Measurements from ENCODE around the gene WSCD2. TPM values are rescaled to one million over a fixed set of nuclear protein-coding genes. Genes with fewer than 3 reads are reported as not detected.

The WSCD2 gene
- total and polyA plus RNA-seq, 9 donors, result under 0.01 to 2.6 (median 0.53) TPM; not detected in 1

- no peak for DNase-seq
- Histone ChIP-seq H3K36me3 (no peaks in the 10 kb centered on the region), H3K27me3 (no peaks in the 10 kb centered on the region), H3K27ac (no peak overlapping the region), H3K4me3 (no peak overlapping the region), H3K4me1 (ENCODE audit: insufficient read depth) (no peaks in the 10 kb centered on the region), H3K9me3 (no peaks in the 10 kb centered on the region)
- WGBS, 3 donors, result 69 to 80% (median 77%) methylated on average over 2 of the region's 2 CpGs
- TF ChIP-seq POLR2A (IDR thresholded peaks at IDR 0.05) (no peak), EP300 (IDR thresholded peaks at IDR 0.05) (no peak)
- intact Hi-C loops (cut with DNase I), result no loop called here
These were observed 42.9 kb downstream of the WSCD2 start for GRCh38 chr12:108172033-108172432.

GRCh38 chr12:108173160-108173559 lies 44.1 kb downstream of the WSCD2 start:
- intact Hi-C loops (cut with DNase I), result no loop called here
- no peaks in the 10 kb centered on the region for H3K9me3 ChIP-seq
- TF ChIP-seq EP300 (IDR thresholded peaks at IDR 0.05) (no peak), POLR2A (IDR thresholded peaks at IDR 0.05) (no peak), CTCF (IDR thresholded peaks at IDR 0.05) (no peak)
- no peak for DNase-seq
- H3K36me3 ChIP-seq, result no peaks in the 10 kb centered on the region
- no peaks in the 10 kb centered on the region for H3K27me3 ChIP-seq
- H3K27ac ChIP-seq, result no peak overlapping the region
- H3K4me3 ChIP-seq, result no peak overlapping the region
- WGBS, 3 donors, result 40 to 47% (median 44%) methylated on average over 4 of the region's 4 CpGs
- H3K4me1 ChIP-seq (ENCODE audit: insufficient read depth), result no peaks in the 10 kb centered on the region

- Histone ChIP-seq H3K27ac (no peak overlapping the region), H3K36me3 (no peaks in the 10 kb centered on the region), H3K4me1 (ENCODE audit: insufficient read depth) (no peaks in the 10 kb centered on the region), H3K9me3 (no peaks in the 10 kb centered on the region), H3K4me3 (no peak overlapping the region), H3K27me3 (no peaks in the 10 kb centered on the region)
- intact Hi-C loops (cut with DNase I), result no loop called here
- no peak for DNase-seq
- WGBS, 3 donors, result 56 to 69% (median 60%) methylated on average over 6 of the region's 6 CpGs
- TF ChIP-seq CTCF (IDR thresholded peaks at IDR 0.05), result no peak
- TF ChIP-seq POLR2A (IDR thresholded peaks at IDR 0.05), result no peak
- TF ChIP-seq EP300 (IDR thresholded peaks at IDR 0.05), result no peak
These were observed 44.8 kb downstream of the WSCD2 start for GRCh38 chr12:108173892-108174291.

GRCh38 chr12:108174641-108175040 lies 45.6 kb downstream of the WSCD2 start:
- no peaks in the 10 kb centered on the region for H3K27me3 ChIP-seq
- DNase-seq, result no peak
- H3K9me3 ChIP-seq, result no peaks in the 10 kb centered on the region
- intact Hi-C loops (cut with DNase I), result no loop called here
- no peak overlapping the region for H3K4me3 ChIP-seq
- no peak overlapping the region for H3K27ac ChIP-seq
- no peak for TF ChIP-seq POLR2A (IDR thresholded peaks at IDR 0.05)
- no peak for TF ChIP-seq CTCF (IDR thresholded peaks at IDR 0.05)
- no peak for TF ChIP-seq EP300 (IDR thresholded peaks at IDR 0.05)
- H3K4me1 ChIP-seq (ENCODE audit: insufficient read depth), result no peaks in the 10 kb centered on the region
- WGBS, 3 donors, result 59 to 71% (median 64%) methylated on average over 6 of the region's 6 CpGs
- no peaks in the 10 kb centered on the region for H3K36me3 ChIP-seq

GRCh38 chr12:108175310-108175709 lies 46.2 kb downstream of the WSCD2 start:
- Histone ChIP-seq H3K9me3 (no peaks in the 10 kb centered on the region), H3K27ac (no peak overlapping the region), H3K4me3 (no peak overlapping the region), H3K36me3 (no peaks in the 10 kb centered on the region), H3K4me1 (ENCODE audit: insufficient read depth) (no peaks in the 10 kb centered on the region), H3K27me3 (no peaks in the 10 kb centered on the region)
- intact Hi-C loops (cut with DNase I), result no loop called here
- TF ChIP-seq EP300 (IDR thresholded peaks at IDR 0.05) (no peak), CTCF (IDR thresholded peaks at IDR 0.05) (no peak), POLR2A (IDR thresholded peaks at IDR 0.05) (no peak)
- 25 to 44% (median 25%) methylated on average over 4 of the region's 4 CpGs for WGBS, 3 donors
- no peak for DNase-seq

Measured in ovary (tissue), 9 donors.